ENCODE results near the gene CRNKL1. TPM values are rescaled to one million over a fixed set of nuclear protein-coding genes. Genes with fewer than 3 reads are reported as not detected.

Gene CRNKL1
- total and polyA plus RNA-seq, 2 donors (not counting 3 experiments of a cell fraction or from before 2014, with no cell fraction given), result 4.9 to 22.3 TPM

DNA sequence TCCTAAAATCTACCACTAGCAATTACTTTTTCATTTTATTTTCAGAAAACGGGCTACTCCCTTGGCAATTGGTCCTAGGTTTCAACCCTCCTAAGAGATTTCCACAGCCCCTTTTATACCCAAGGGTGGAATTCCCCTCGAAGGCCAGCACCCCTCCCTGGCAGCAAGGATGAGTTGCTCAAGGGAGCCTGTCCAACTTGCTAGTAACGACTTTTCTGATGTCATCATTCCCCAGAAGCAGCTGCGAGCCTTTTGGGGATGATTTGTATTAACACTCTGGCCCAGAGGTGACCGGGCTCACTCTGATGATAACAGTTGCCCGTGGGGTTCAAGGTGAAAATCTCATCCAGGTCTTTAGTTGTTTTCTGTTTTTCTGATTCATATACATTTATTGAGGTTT is 65.8 kb downstream of the CRNKL1 start:
- intact Hi-C loops (cut with micrococcal nuclease) (no loop called here), dilution Hi-C loops (cut with MboI; ENCODE audit: extremely low pct_ligation_motif_present, low sequenced_read_pairs) (loop anchor here (25.0 kb wide), 1 partner anchor 174 kb away; no protein-coding TSS in a partner anchor)
- TF ChIP-seq JUN (IDR thresholded peaks at IDR 0.05; ENCODE audit: borderline replicate concordance, insufficient read depth, insufficient read length, low read depth), result no peak
- TF ChIP-seq, protein P1, sequence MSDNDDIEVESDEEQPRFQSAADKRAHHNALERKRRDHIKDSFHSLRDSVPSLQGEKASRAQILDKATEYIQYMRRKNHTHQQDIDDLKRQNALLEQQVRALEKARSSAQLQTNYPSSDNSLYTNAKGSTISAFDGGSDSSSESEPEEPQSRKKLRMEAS (IDR thresholded peaks at IDR 0.05; ENCODE audit: insufficient read depth, insufficient read length), result no peak
- TF ChIP-seq POLR2AphosphoS5 (IDR thresholded peaks at IDR 0.05; ENCODE audit: insufficient read depth, low read depth, low read length), result no peak
- TF ChIP-seq, protein P2, sequence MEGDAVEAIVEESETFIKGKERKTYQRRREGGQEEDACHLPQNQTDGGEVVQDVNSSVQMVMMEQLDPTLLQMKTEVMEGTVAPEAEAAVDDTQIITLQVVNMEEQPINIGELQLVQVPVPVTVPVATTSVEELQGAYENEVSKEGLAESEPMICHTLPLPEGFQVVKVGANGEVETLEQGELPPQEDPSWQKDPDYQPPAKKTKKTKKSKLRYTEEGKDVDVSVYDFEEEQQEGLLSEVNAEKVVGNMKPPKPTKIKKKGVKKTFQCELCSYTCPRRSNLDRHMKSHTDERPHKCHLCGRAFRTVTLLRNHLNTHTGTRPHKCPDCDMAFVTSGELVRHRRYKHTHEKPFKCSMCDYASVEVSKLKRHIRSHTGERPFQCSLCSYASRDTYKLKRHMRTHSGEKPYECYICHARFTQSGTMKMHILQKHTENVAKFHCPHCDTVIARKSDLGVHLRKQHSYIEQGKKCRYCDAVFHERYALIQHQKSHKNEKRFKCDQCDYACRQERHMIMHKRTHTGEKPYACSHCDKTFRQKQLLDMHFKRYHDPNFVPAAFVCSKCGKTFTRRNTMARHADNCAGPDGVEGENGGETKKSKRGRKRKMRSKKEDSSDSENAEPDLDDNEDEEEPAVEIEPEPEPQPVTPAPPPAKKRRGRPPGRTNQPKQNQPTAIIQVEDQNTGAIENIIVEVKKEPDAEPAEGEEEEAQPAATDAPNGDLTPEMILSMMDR (IDR thresholded peaks at IDR 0.05; ENCODE audit: extremely low read depth in 1 of 2, insufficient read depth in 1 of 2, low read depth in 1 of 2, low read length in 2 of 2), result no peak
- TF ChIP-seq EZH2 (IDR thresholded peaks at IDR 0.05; ENCODE audit: borderline replicate concordance, low read depth, low read length, severe bottlenecking), result no peak
- TF ChIP-seq MYC (IDR thresholded peaks at IDR 0.05; ENCODE audit: low read depth, low read length), result no peak
- no peak for TF ChIP-seq FOS (IDR thresholded peaks at IDR 0.05; ENCODE audit: borderline replicate concordance, insufficient read depth, low read length)
- no peak for TF ChIP-seq POLR2A (IDR thresholded peaks at IDR 0.05; ENCODE audit: low read depth, low read length)
- TF ChIP-seq GATA2 (IDR thresholded peaks at IDR 0.05; ENCODE audit: insufficient read depth, insufficient read length, low read depth, low read length), result no peak
- Histone ChIP-seq H3K9me1 (replicated peaks; ENCODE audit: control insufficient read depth, extremely low read depth, insufficient read depth, low read length) (no peaks in the 10 kb centered on the region), H3K27ac (ENCODE audit: insufficient read depth, low read depth, low read length) (no peak overlapping the region), H3K4me2 (ENCODE audit: insufficient read depth, low read length) (no peak overlapping the region), H4K20me1 (replicated peaks; ENCODE audit: control insufficient read depth, extremely low read depth, insufficient read depth, low read length) (peaks cover 4% of the 10 kb centered on the region), H3K9ac (replicated peaks; ENCODE audit: extremely low read depth, insufficient read depth, low read length) (no peak overlapping the region), H3K36me3 (ENCODE audit: control insufficient read depth in 2 of 2, extremely low read depth in 1 of 2, insufficient read depth in 2 of 2, low read length in 2 of 2) (peaks cover 0 to 14% of the 10 kb centered on the region in 2 experiments), H3K4me3 (replicated peaks in 1 of 3; ENCODE audit: insufficient read depth in 1 of 3, low read depth in 1 of 3, low read length in 3 of 3) (no peak overlapping the region), H3K79me2 (ENCODE audit: control insufficient read depth, insufficient read depth, low read length) (peaks cover 44% of the 10 kb centered on the region), H2AFZ (ENCODE audit: low read depth, low read length) (no peak overlapping the region), H3K4me1 (ENCODE audit: control insufficient read depth, extremely low read depth, insufficient read depth, low read length) (peaks cover 28% of the 10 kb centered on the region), H3K27me3 (ENCODE audit: control insufficient read depth in 2 of 2, insufficient read depth in 2 of 2, low read length in 2 of 2) (no peaks in the 10 kb centered on the region), H3K9me3 (replicated peaks; ENCODE audit: control insufficient read depth, insufficient read depth, low read length) (no peaks in the 10 kb centered on the region)
- ChIA-PET CTCF (no interaction called here), POLR2A (no interaction called here)
- no TSS peak for BruUV-seq (replicated peaks)
- no peak for DNase-seq (ENCODE audit: low read depth, low spot score)
- FAIRE-seq, result no peak

Other genes with a start within 250 kb of the CRNKL1 start
- 73.4 and 77.3 TPM in 2 replicates for gene NAA20, start 35.1 kb downstream of the CRNKL1 start, total RNA-seq
- gene NAA20, start 35.1 kb downstream of the CRNKL1 start, polyA plus RNA-seq, result 41.8 and 48.6 TPM in 2 replicates
- gene CFAP61, start 66 bp upstream of the CRNKL1 start, total RNA-seq, result not detected in 2 replicates
- gene CFAP61, start 66 bp upstream of the CRNKL1 start, polyA plus RNA-seq, result not detected in 2 replicates

All from endothelial cell of umbilical vein (primary cell).